K562 (cell line): ENCODE results near the gene PHF1. TPM values are rescaled to one million over a fixed set of nuclear protein-coding genes. Genes with fewer than 3 reads are reported as not detected.

Source experiments
- CXXC5 ChIP-seq: fragments of 250-450 bp; sonication (Bioruptor Pico); IDR thresholded peaks from 2 replicates; pipeline ENCODE4 v1.8.0; 2022; ENCODE audit warnings: inconsistent platforms, mild to moderate bottlenecking, moderate library complexity
- EGR1 ChIP-seq: fragments of 450-650 bp; conservative IDR thresholded peaks from 2 replicates; pipeline ENCODE4 v1.6.1; 2017; ENCODE audit warnings: mild to moderate bottlenecking
- ELF1 ChIP-seq: fragments of 200-800 bp; sonication (Bioruptor generic); IDR thresholded peaks from 2 replicates; pipeline ENCODE4 v1.6.1; 2016; ENCODE audit warnings: missing genetic modification characterization, missing compliant biosample characterization
- HOMEZ ChIP-seq: fragments of 250-450 bp; sonication (Bioruptor Pico); IDR thresholded peaks from 2 replicates; pipeline ENCODE4 v1.4.0; 2020; ENCODE audit warnings: mild to moderate bottlenecking, moderate library complexity
- MLLT1 ChIP-seq, 2 experiments: fragments of 450-650 bp; IDR thresholded peaks; 2 replicates each; pipeline ENCODE4 v1.6.1; 2016
- MYNN ChIP-seq, 2 experiments: sonication (generic); formaldehyde crosslinking in 1 of 2; IDR thresholded peaks; 2 replicates each; pipeline versions ENCODE4 v1.5.0 to v1.6.1; 2016 to 2020; ENCODE audit warnings: antibody characterized with exemption in 1 of 2, missing genetic modification reagents in 1 of 2
- ZEB2 ChIP-seq: fragments of 450-650 bp; IDR thresholded peaks from 2 replicates; pipeline ENCODE4 v1.6.1; 2016
- ZNF407 ChIP-seq: fragments of 450-650 bp; IDR thresholded peaks from 2 replicates; pipeline ENCODE4 v1.6.1; 2016; ENCODE audit warnings: low read depth
- polyA plus RNA-seq, 8 experiments: library from polyadenylated mRNA; depleted of rRNA in 4 of 8; stranded (reverse) in 5 of 8; unstranded in 3 of 8; fragments of >200 nt; fragmentation: Nextera tagmentation in 2 of 8; fragmentation: Illumina TruSeq in 1 of 8; extraction: Ambion mirVana in 2 of 8; extraction: Trizol in 1 of 8; gene quantifications; 2 replicates each; pipeline versions ENCODE4 v1.2.1 to v1.2.3, GENCODE V29; 2011 to 2014; ENCODE audit warnings: inconsistent platforms in 1 of 8, missing spikeins in 1 of 8
- total RNA-seq, 7 experiments: library from RNA; depleted of rRNA in 6 of 7; stranded (reverse); fragments of >200 nt in 6 of 7; fragmentation: Illumina TruSeq in 2 of 7; extraction: Trizol in 2 of 7; gene quantifications; 2 replicates each; pipeline versions ENCODE4 v1.2.1 to v1.2.3, GENCODE V29; 2011 to 2021; ENCODE audit warnings: low replicate concordance in 1 of 7
- TF ChIP-seq, protein P1 (sequence below): fragments of 450-650 bp; IDR thresholded peaks from 2 replicates; pipeline ENCODE4 v1.6.1; 2018; ENCODE audit not compliant: partially characterized antibody

Gene PHF1
- total and polyA plus RNA-seq, 9 of the 15 experiments (the other 6 are each of a cell fraction or from before 2014, with no cell fraction given): 3.7 to 64.2 (median 33.7) TPM

DNA sequence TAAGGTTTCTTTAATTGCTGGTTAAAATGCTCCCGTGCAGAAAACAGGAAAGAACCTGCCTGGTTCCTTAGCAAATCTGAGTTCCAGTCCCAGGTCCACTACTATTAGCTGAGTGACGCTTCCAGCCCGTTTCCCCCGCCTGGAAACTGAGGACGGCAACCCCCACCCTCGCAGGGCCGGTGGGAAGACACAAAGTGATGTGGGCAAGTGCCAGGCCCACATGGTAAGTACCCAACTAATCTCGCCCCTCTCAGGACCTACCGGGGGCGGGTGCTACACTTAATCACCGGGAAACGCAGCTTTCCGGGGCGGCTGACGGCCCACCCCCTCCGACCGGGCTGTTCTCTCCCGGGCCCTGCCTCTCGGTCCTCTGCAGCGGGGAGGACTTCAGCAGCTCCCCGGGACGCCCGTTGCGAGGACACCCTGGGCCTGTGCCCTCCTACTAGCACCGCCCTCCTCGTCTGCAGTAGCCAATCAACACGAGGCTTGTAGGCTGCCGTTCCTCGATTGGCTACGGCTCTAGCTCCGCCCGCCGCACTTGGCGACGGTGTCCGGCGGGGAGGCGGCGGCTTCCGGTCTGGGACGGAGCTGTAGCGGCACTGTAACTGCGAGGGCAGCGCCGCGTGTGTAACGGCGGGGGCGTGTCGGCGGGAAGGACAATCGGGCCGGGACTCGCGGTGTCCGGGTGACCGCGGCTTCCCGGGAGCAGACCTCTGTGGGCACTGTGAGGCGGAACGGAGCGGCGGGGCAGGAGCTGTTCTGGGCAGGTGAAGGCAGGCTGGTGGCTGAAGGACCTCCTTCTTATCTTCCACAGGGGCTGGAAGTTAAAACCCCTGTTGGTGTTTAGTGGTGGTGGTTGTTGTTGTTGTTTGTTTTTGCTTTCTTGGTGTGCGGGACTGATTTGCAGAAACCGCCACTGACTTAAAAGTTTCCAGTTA, 43.5 kb downstream of the PHF1 start, which contains the start of gene ZBTB9 (continued):
- TF ChIP-seq HOMEZ (0 out of 2 replicates have a peak, but pooled peaks have one; percentile 29), MYNN (IDR thresholded peaks at IDR 0.05) (peak; percentile 73; the same call in 1 of the 2 replicates), MYNN (CRISPR knock-in tag; IDR thresholded peaks at IDR 0.05) (no peak), CXXC5 (CRISPR knock-in tag) (peak; percentile 96), EGR1 (peak; percentile 93), MLLT1 (IDR thresholded peaks at IDR 0.05) (0 out of 4 replicates have a peak, but pooled peaks of 1 of the 2 experiments have one; percentile 36), ZEB2 (no peak), ELF1 (peak; percentile 79), ZNF407 (peak; percentile 88)
- TF ChIP-seq, protein P1, sequence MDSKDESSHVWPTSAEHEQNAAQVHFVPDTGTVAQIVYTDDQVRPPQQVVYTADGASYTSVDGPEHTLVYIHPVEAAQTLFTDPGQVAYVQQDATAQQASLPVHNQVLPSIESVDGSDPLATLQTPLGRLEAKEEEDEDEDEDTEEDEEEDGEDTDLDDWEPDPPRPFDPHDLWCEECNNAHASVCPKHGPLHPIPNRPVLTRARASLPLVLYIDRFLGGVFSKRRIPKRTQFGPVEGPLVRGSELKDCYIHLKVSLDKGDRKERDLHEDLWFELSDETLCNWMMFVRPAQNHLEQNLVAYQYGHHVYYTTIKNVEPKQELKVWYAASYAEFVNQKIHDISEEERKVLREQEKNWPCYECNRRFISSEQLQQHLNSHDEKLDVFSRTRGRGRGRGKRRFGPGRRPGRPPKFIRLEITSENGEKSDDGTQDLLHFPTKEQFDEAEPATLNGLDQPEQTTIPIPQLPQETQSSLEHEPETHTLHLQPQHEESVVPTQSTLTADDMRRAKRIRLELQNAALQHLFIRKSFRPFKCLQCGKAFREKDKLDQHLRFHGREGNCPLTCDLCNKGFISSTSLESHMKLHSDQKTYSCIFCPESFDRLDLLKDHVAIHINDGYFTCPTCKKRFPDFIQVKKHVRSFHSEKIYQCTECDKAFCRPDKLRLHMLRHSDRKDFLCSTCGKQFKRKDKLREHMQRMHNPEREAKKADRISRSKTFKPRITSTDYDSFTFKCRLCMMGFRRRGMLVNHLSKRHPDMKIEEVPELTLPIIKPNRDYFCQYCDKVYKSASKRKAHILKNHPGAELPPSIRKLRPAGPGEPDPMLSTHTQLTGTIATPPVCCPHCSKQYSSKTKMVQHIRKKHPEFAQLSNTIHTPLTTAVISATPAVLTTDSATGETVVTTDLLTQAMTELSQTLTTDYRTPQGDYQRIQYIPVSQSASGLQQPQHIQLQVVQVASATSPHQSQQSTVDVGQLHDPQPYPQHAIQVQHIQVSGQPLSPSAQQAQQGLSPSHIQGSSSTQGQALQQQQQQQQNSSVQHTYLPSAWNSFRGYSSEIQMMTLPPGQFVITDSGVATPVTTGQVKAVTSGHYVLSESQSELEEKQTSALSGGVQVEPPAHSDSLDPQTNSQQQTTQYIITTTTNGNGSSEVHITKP: peak; percentile 25
